ENCODE results near the gene MYO18A.
"Not testable (repeated sequence)": the region's sequence is repeated elsewhere in the genome, so short reads cannot be mapped to it uniquely, and the experiment has no call there.

MYO18A gene

DNA sequence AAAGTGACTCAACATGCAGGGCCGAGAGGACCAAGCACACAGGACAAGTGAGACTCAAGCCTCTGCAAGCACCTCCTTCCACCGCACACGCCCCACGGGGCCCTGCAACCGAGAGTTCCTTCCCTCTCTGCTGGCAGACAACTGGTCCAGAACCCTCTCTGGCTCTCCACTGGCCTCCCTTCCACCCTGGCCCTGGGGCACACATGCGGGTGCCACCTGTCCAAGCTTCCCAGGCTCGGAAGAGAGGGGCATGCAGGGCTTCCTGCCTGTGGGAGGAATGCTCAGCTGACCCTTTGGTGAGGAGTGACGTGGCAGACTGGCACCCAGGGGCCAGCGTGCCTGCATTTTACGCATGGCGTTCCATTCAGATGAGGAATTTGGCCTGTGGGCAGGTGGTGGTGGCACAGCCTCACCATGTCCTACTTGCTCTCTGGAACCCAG is 77.4 kb downstream of the MYO18A start:
- no peak for DNase-seq (ENCODE audit: low spot score)

DNA sequence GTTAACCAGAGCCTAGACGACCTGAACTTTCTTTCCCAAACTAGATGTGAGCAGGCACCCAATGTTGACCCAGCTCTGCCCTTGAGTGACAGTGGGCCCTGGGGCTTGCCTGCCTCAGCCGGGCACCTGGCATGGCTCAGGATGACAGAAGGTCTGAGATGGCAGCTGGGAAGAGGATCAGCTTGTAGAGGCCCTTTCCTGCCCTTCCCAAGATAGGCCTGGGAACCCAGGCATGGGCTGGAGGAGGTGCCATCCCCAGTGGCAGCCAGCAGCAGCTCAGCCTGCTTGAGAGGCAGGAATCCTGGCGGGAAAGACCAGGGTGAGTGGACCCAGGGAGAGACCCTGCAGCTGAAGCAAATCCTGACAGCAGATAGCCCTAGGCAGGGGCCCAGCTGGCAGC is 78.2 kb downstream of the MYO18A start:
- DNase-seq (ENCODE audit: low spot score), result no peak

DNA sequence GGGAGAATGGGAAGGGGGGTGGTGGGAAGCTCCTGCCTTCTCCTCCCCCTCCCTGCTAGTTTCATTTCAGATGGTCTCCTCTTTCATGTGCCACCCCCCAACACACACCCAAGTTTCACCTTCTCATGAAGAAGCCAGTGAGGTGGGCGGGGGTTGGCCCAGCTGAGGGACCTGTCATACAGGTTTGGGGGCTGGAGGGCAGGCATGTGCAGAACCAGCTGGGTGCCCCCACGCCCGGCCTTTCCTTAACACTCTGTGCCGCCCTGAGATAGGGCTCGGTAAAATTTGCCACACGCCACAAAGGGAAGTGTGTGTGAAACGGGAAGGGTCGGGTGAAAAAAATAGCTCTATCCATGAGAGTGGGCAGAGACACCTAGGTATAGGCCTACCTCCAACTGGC is 79.9 kb downstream of the MYO18A start:
- DNase-seq (ENCODE audit: low spot score), result no peak

DNA sequence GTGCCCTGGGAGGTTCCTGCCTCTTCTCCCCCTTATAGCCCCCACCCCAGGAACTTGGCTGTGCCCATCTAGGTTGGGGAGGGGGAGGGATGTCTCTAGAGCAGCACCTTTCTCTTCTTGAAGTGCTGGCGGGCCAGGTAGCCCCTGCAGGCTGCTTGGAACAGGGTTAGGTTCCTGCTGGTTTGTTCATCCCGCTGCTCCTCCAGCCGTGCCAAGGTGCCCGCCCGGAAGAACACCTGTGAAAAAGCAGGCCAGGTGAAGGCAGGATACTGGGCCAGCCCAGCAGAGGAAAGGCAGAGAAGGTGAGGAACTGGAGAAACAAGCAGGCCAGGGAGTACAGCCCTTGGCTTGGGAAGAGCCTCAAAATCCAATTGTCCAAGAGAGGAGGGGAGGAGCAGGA is 80.7 kb downstream of the MYO18A start:
- no peak for DNase-seq (ENCODE audit: low spot score)

DNA sequence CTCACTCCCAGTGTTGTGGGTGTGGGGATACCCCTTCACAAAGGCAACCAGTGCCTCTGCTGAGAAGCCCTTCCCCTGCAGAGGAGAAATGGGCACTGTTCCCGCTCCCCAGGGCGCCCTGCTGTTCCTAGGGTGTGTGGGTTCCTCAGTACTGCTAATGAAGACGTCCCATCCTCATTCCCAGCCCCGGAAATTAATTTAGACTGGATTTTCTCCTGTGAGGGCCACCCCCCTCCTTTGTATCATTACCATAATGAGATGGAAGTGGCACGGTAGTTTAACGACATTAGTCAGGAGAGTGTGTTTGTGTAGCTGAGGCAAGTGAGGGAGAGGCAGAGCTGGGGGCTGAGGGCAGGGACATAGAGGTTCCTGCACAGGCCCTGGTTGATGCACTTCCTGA is 84.1 kb downstream of the MYO18A start:
- no peak for DNase-seq (ENCODE audit: low spot score)

DNA sequence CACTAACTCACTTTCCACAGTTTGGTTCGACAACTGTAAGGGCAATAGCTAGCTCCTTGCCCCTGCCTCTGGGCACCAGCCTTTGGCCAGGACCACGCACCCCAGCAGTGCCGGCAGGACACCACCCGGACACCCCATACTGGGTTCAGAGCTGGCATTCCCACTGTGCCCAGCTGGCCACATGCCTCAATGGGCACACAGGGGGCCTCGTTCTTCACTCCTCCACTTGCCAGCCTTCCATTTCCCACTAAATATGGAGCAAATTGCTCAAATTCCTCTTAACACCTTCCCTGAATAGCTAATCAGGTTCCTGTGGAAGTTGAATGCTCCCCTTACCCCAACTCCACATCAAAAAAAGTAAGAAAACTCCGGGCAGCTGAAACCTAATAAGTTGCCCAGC is 84.8 kb downstream of the MYO18A start:
- no peak for DNase-seq (ENCODE audit: low spot score)

DNA sequence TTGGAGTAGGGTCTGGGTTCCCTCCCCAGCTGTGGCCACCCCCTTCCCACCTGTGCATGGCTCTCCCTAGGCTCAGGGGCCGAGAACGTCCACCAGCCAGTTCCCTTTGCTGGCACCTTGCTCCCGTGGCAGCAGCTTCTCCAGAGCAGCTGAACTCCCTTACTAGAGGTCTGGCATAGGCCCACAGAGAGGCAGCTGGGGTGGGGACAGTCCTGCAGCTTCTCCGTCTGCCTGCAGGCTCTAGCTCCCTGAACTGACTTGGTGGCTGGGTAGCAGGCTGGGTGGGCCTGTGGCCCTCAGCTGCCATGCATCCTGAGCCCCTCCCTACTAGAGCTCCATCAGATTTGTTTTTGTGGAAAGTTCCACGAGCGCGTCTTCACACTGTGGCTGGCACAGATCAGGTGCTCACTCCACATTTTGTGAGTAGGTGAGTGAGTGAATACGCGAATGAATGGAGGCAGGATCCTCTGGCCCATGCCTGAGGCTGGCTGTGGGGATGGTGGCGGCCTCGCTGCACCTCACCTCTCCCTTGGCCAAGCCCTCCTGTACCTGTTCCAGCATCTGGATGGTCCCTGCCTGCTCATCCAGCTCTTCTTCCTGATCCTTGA is 86.0 kb downstream of the MYO18A start:
- no peak for DNase-seq (ENCODE audit: low spot score)

DNA sequence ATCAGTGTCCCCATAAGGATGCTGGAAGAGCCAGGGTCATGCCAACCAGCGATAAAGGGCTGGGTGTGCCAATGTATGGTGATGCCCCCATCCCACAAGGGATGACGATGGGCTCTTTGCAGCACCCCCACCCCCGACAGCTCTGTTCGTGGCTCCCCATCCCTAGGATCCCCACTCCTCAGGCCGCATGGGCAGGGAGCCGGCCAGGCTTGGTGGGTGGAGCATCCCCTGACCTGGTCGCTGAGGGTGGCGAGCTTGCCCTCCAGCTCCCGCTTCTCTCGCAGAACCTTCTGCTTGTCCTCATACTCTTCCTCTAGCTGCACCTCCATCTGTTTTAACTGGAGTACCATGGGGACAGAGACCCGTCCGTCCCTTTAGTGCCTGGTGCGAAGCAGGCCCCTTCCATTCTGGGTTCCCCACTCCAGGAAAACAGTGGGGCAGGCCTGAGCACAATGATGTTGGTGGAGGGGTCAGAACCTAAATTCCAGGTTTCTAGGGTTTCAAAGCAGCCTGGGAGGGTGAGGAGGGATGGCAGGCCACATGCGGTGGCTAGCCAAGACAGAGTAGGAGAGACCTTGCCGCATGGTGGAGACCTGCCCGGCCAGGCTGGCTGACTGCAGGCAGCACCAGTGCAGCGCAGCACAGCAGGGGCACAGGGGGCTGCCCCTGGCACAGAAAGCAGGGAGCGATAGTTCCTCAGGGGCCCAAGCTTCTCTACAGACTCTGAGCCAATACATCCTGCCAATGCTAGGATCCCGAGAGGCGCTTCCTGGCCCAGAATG is 86.9 kb downstream of the MYO18A start:
- DNase-seq (ENCODE audit: low spot score), result no peak

DNA sequence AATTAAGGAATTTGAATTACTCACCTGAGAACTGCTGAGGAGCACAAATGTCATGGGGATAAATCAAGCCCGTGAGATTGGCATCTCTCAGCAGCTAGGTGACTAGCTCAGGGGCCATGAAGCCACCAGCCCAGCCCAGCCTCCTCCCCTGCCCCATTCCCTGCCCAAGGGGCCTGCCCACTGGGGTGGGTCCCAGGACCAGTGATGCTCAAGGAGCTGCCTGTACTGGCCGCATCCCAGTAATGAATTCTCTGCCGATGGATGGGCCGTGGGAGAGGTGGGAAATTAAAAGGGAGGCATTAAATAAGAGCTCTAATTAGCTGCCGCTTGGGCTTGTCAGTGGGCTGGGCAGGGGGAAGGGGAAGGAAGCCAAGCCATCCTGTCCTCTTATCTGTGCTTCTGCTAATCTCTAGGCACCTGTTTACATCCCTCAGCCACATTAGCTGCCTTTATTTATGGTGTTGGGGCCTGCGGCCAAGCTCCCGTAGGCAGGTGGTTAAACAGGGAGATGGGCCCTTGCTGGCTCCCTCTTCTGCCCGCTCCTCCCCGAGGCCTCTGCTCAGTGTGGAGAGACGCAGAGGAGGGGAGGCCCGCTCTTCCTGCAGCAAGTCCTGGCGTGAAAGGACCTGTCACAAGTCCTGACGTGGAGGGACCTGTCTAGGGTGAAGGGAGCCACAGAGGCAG is 88.5 kb downstream of the MYO18A start:
- no peak for DNase-seq (ENCODE audit: low spot score)

DNA sequence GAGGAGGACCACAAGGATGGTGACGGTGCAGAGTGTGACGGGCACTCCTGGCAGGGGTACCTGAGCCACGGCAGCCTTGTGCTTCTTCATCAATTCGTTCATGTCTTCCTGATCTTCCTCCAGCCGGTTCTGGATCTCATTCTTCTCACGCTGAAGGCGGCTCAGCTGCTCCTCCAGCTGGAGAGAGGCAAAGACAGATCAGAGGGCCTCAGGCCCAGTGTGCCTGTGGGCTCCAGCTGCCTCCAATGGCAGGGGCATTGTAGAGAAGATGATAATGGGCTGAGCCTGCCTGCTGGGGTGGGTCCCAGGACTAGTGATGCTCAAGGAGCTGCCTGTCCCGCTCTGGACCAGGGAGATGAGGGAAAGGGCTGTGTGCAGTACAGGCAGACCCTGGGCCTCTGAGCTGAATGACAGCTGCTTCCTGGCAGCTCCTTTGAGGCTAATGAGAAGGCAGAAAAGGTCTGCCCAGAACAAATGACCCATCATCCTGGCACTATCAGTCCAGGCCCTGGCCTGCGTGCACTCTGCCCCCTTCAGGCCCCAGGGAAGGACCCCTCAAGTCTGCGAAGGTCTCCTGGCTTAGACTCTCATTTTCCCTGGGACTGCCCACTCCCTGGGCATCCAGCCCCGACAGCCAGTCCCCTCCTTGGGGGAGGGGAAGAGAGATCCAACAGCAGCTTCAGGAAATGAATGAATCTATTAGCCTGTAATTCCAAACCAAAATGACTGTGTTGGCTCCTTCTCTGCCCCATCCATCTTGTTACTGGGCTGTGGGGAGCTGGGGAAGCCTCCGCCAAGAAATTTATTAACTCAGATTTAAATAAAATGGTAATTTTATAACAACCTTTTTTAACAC is 89.2 kb downstream of the MYO18A start:
- no peak for DNase-seq (ENCODE audit: low spot score)

DNA sequence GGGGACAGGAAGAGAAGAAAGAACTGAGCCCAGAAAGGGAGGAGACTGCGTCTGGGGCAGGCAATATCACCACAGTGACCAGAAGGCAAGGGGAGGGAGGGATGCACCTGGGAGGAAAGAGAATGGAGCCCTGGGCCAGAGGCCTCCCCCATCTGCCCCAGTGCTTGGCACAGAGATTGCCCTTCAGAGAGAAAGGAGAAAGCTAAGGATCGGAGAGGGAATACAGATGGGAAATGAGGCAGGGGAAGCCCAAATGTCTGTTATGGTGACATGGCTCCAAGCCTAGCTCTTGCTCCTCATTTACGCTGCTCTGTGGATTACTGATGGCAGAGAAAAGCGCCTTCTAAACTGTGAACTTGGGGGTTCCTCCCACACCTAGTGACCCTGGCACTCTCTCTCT is 90.1 kb downstream of the MYO18A start:
- no peak for DNase-seq (ENCODE audit: low spot score)

DNA sequence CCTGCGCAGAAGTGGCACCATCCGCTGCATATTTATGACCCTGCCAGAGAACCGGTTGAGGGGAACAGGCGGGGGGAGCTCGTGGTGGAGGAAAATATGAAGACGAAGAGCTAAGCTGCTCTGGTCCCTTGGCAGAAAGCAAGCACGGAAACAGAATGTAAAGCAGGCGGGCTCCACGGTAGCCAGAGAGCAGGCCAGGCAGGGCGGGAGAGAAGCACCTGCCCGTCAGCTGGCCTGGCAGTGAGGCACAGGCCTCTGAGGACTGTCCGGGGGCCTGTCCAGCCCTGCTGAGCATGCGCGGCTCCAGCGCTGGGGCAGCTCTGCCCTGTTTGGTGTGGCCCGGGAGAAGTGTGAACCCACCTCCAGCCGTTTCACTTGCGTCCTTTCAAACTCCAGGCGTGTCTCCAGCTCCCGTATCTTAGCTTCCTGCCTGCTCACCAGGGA is 90.6 kb downstream of the MYO18A start:
- no peak for DNase-seq (ENCODE audit: low spot score)

DNA sequence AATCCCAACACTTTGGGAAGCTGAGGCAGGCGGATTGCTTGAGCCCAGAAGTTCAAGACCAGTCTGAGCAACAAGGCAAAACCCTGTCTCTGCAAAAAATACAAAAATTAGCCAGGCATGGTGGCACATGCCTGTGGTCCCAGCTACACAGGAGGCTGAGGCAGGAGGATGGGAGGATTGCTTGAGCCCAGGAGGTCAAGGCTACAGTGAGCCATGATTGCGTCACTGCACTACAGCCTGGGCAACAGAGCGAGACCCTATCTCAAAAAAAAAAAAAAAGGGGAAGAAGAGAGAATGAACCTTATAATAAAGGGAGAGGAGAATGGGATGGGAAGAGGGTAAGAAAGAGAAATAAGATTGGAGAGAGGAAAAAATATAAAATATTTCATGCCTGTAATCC is 91.4 kb downstream of the MYO18A start:
- not testable (repeated sequence) for DNase-seq (ENCODE audit: low spot score)

DNA sequence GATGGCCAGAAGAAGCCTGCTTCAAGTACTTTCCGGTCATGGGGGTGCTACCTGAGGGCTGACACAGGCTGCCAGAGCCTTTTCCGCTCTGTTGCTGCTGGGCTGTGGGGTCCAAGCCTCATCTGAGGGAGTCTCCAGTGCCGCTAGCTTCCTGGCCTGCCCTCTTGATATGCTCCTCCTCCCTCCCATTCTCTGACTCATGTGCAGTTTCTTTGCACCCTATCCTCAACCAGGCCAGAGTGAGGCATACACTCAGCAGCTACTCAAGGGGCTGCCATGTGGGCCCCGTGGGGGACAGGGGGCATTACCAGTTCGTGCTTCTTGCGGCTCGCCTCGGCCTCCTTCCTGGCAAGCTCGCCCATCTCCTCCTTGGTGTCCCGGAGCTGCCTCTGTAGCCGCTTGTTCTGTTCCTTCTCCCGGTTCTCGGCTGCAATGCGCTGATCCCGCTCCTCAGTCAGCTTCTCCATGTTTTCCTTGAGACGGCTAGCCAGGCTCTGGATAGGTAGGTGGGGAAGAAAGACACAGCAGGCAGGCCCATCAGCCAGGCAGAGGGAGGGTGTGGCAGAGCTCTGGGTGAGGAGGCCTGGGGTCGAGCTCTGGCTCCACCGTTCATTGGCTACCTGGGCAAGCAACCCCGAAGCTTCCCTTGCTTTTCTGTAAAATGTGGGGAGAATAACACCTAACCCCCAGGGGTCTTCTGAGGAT is 93.4 kb downstream of the MYO18A start:
- DNase-seq (ENCODE audit: low spot score), result no peak

DNA sequence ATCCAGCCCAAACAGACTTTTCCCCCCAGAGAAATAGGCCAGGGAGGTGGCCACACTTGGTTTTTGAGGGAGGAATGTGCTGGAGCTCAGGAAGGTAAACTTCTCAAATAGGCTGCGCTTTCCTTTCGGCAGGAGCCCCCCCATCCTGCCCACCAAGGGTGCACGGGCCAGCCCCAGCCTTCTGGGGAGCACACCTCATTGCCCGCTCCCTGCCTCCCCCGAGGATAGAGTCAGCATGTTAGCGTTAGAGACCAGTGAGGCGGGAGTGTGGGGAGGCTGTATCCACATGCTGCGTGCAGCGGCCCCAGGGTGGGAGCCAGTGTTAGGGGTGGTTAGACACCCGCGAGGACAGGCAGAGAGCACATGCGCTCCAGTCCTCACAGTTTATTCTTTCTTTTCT is 95.0 kb downstream of the MYO18A start:
- no peak for DNase-seq (ENCODE audit: low spot score)

DNA sequence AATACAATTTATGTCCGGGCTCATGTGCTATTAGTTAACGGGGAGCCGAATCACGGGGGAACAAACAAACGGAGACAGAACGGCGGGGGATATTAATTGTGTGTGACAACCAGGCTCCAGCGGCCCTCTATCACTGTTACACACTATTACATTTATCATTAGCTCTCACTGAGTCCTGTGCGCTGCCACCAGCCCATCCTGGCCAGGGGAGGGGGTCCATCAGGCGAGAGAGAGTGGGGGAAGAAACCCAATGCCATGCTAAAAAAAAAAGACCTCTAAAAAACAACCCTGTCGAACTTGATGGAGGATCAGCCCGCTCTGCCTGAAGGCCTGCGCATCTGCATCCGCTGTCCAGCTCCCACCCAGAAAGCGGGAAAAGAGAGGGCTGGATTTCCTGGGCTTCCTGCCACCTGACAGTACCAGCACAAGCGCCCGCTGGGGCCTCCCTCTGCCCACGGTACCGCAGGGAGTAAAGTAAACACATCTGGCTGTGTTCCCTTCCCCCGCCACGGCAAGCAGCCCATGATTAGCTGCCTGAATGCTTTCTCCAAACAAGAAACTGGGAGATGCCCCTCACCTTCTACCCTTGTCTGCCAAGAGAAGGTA is 95.6 kb downstream of the MYO18A start:
- DNase-seq (ENCODE audit: low spot score), result no peak

DNA sequence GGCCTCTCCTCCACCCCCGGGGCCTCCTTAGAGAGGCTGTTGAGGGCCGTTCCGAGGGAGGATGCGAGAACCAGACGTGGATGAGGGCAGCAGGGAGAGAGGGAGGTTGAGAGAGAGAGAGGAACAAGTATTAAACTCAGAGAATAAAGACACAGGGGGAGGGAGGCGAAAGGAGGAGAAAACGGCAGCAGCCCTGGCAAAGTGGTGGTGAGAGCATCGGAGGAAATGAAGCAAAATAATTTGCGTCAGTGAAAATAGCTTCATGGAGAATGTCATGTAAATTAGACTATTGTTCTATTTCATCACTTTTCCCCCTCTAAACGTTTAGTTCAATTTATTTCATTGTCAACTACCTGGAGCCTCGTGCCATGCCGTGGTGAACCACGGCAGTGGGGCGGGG is 99.2 kb downstream of the MYO18A start:
- no peak for DNase-seq (ENCODE audit: low spot score)

DNA sequence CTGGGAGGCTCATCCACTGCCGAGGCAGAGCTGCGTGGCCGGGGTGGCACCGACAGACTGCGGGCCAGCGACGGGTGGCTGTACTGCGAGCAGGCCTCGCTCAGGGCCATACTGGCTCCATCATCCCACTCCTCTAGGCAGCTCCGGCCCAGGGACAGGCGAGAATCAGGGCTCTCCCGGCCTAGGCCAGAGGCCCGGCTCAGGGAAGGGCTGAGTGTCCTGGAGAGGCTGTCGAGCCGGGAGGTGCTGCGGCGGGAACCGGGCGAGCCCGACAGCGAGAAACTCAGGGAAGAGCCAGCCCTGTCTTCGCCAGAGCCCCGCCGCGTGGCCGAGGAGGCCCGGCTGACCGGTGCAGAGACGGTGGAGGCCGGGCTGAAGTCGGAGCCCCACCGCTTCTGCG is 99.9 kb downstream of the MYO18A start:
- DNase-seq (ENCODE audit: low spot score), result no peak

DNA sequence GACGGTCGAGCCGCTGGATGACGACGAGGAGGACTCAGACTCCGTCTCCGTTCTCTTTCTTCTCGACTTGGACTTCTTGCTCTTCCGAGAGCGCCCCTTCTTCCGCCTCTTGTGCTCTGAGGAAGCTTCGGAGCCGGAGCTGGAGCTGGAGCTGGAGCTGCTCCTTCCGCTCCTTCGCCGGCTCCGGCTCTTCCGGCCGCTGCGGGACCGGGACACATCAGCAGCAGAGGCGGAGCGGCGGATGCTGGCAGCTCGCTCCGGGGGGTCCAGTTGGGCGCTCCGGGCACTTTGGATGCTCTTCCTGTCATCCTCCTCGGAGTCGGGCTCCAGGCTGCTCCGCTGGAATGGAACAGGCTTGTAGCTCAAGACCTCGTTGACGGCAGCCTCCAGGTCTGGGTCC is 100.3 kb downstream of the MYO18A start:
- no peak for DNase-seq (ENCODE audit: low spot score)

DNA sequence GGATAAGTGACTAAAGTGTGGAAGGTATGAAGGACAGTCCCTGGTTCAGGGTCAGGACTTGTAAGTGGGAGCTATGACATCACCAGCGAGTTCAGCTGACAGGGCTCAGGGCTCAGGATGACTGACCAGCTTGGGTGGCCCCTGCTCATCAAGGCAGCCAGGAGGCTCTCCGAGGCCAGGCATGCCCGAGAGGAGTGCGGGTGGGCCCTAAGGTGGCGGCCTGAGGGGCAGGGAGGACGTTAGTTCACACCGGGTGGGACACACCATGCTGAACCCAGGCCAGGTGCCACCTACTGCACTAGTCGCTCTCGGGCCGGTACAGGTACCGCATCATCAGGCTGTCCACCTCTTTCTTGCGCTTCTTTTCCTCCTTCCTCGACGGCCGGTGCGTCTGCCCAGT is 100.8 kb downstream of the MYO18A start:
- no peak for DNase-seq (ENCODE audit: low spot score)

Data from CD4-positive, alpha-beta T cell treated with Interleukin-15 for 4 hours (primary cell).